ENCODE data around the gene FAM200B.

GRCh38 chr4:15707363-15707715, 25.7 kb downstream of the FAM200B start:
- TF ChIP-seq CTCF (conservative IDR thresholded peaks at IDR 0.05; ENCODE audit: low read length) (no peak), EZH2phosphoT487 (IDR thresholded peaks at IDR 0.05; ENCODE audit: borderline replicate concordance) (no peak)

Measured in Loucy (cell line).